Measurements from ENCODE around the gene ACOT2.
"Not testable (repeated sequence)": the region's sequence is repeated elsewhere in the genome, so short reads cannot be mapped to it uniquely, and the experiment has no call there.

DNA sequence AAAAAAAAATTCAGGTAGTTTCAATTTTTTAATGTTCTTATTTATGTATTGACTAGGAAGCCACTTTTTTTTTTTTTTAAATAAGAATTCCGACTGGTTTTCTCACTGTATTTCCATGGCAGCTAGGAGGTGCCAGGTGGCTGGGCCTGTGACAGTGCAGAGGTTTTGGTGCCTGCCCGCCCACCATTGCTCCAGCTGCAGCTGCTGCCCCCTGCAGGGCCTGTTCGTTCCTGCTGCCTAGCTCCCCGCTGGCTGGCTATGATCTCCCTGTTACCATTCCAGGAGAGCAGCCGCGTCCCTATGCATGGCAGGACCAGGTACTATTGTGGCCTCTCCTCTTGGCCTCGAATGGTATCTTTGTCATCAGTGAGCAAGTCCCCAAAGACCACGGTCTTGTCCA is 1.9 kb downstream of the ACOT2 start:
- TF ChIP-seq JUNB (IDR thresholded peaks at IDR 0.05); SREBF2 (IDR thresholded peaks at IDR 0.05); CEBPB (IDR thresholded peaks at IDR 0.05); ZC3H11A (IDR thresholded peaks at IDR 0.05); RFX5 (IDR thresholded peaks at IDR 0.05); NFE2L2 (conservative IDR thresholded peaks at IDR 0.05; ENCODE audit: low read length); RNF2 (IDR thresholded peaks at IDR 0.05; ENCODE audit: borderline replicate concordance, low read depth); BHLHE40 (IDR thresholded peaks at IDR 0.05; ENCODE audit: low read depth, low read length): not testable (repeated sequence)
- TF ChIP-seq, protein P1, sequence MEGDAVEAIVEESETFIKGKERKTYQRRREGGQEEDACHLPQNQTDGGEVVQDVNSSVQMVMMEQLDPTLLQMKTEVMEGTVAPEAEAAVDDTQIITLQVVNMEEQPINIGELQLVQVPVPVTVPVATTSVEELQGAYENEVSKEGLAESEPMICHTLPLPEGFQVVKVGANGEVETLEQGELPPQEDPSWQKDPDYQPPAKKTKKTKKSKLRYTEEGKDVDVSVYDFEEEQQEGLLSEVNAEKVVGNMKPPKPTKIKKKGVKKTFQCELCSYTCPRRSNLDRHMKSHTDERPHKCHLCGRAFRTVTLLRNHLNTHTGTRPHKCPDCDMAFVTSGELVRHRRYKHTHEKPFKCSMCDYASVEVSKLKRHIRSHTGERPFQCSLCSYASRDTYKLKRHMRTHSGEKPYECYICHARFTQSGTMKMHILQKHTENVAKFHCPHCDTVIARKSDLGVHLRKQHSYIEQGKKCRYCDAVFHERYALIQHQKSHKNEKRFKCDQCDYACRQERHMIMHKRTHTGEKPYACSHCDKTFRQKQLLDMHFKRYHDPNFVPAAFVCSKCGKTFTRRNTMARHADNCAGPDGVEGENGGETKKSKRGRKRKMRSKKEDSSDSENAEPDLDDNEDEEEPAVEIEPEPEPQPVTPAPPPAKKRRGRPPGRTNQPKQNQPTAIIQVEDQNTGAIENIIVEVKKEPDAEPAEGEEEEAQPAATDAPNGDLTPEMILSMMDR (IDR thresholded peaks at IDR 0.05): peak; percentile 57
- TF ChIP-seq RAD21 (conservative IDR thresholded peaks at IDR 0.05 in 1 of 2, IDR thresholded peaks at IDR 0.05 in 1 of 2): peak; percentile 31 to 41; a peak in 4 of 5 replicates

Measured in A549 (cell line).